Lower lobe of right lung (tissue), 2 donors: Measurements from ENCODE around the gene GRAP2. TPM values are rescaled to one million over a fixed set of nuclear protein-coding genes. Genes with fewer than 3 reads are reported as not detected.

ENCODE experiments used
- ATAC-seq, 2 donors: fragments of 200-7000 bp; cut with Tn5 transposase; one replicate each; pipeline ENCODE4 v1.9.1; 2020 to 2022; ENCODE audit warnings: mild to moderate bottlenecking in 2 of 2, moderate library complexity in 2 of 2
- DNase-seq: peaks from one replicate; pipeline ENCODE4 v3.0.0-alpha.2; 2020
- H3K27ac ChIP-seq: fragments of 200-600 bp; one replicate; pipeline ENCODE4 v1.8.0; 2022
- H3K27me3 ChIP-seq: fragments of 200-600 bp; one replicate; pipeline ENCODE4 v1.8.0; 2022; ENCODE audit warnings: low read depth
- H3K36me3 ChIP-seq: fragments of 200-600 bp; one replicate; pipeline ENCODE4 v1.8.0; 2022; ENCODE audit warnings: mild to moderate bottlenecking
- H3K4me1 ChIP-seq: fragments of 200-600 bp; one replicate; pipeline ENCODE4 v1.8.0; 2022
- H3K4me3 ChIP-seq: fragments of 200-600 bp; one replicate; pipeline ENCODE4 v1.8.0; 2022; ENCODE audit warnings: mild to moderate bottlenecking
- H3K9me3 ChIP-seq: fragments of 200-600 bp; one replicate; pipeline ENCODE4 v1.8.0; 2022
- CTCF ChIP-seq: fragments of 200-600 bp; IDR thresholded peaks from one replicate; pipeline ENCODE4 v1.8.0; 2022; ENCODE audit warnings: antibody characterized with exemption, mild to moderate bottlenecking
- intact Hi-C: fragments of 100-400 bp; cut with DNase I; formaldehyde crosslinking; loops from one replicate; pipeline ENCODE4 v1.11.0; 2022
- total RNA-seq: library from RNA; stranded (reverse); fragmentation: NEBNext Ultra II Directional; extraction: Animal tissue kit (Norgen Biotek cat#: 25700); gene quantifications from one replicate; pipeline ENCODE4 v1.2.1, GENCODE V29; 2021
- donor health status: DM: no; HTN: yes; CAD: no; lungs with severe emphysema.

GRAP2 gene
- total RNA-seq, 1 donor from 2014 or later: 9.5 TPM

GRCh38 chr22:40014667-40015248 is 113.9 kb downstream of the GRAP2 start:
- no peak for TF ChIP-seq CTCF
- ATAC-seq (no peak), DNase-seq (no peak)
- Histone ChIP-seq H3K36me3 (no peaks in the 10 kb centered on the region), H3K9me3 (no peaks in the 10 kb centered on the region), H3K4me3 (no peak overlapping the region), H3K27me3 (peaks cover 18% of the 10 kb centered on the region), H3K27ac (no peak overlapping the region), H3K4me1 (no peaks in the 10 kb centered on the region)
- intact Hi-C loops: no loop called here

- Histone ChIP-seq H3K36me3 (no peaks in the 10 kb centered on the region), H3K4me3 (no peak overlapping the region), H3K27me3 (peaks cover 11% of the 10 kb centered on the region), H3K27ac (no peak overlapping the region), H3K9me3 (no peaks in the 10 kb centered on the region), H3K4me1 (no peaks in the 10 kb centered on the region)
- no peak for TF ChIP-seq CTCF
- ATAC-seq (no peak), DNase-seq (no peak)
- intact Hi-C loops: no loop called here
Observed at GRCh38 chr22:40015358-40015976, 114.6 kb downstream of the GRAP2 start.

GRCh38 chr22:40018051-40018450 is 117.2 kb downstream of the GRAP2 start:
- TF ChIP-seq CTCF: no peak
- Histone ChIP-seq H3K27me3 (no peaks in the 10 kb centered on the region), H3K36me3 (no peaks in the 10 kb centered on the region), H3K4me3 (no peak overlapping the region), H3K4me1 (no peaks in the 10 kb centered on the region), H3K9me3 (no peaks in the 10 kb centered on the region), H3K27ac (no peak overlapping the region)
- intact Hi-C loops: no loop called here
- DNase-seq (no peak), ATAC-seq (no peak)

GRCh38 chr22:40019100-40019499 is 118.2 kb downstream of the GRAP2 start:
- no peaks in the 10 kb centered on the region for H3K4me1 ChIP-seq
- H3K27me3 ChIP-seq: peaks cover 8% of the 10 kb centered on the region
- H3K27ac ChIP-seq: no peak overlapping the region
- no peak for ATAC-seq
- H3K4me3 ChIP-seq: no peak overlapping the region
- no peak for TF ChIP-seq CTCF
- H3K36me3 ChIP-seq: no peaks in the 10 kb centered on the region
- DNase-seq: no peak
- intact Hi-C loops: no loop called here
- no peaks in the 10 kb centered on the region for H3K9me3 ChIP-seq

GRCh38 chr22:40020956-40021355 is 120.1 kb downstream of the GRAP2 start:
- peaks cover 6% of the 10 kb centered on the region for H3K4me1 ChIP-seq
- no peaks in the 10 kb centered on the region for H3K36me3 ChIP-seq
- H3K27me3 ChIP-seq: peaks cover 11% of the 10 kb centered on the region
- no peak overlapping the region for H3K4me3 ChIP-seq
- H3K27ac ChIP-seq: no peak overlapping the region
- H3K9me3 ChIP-seq: no peaks in the 10 kb centered on the region
- TF ChIP-seq CTCF: no peak
- intact Hi-C loops: no loop called here
- ATAC-seq (no peak), DNase-seq (no peak)
